HG03139 (cell line): Measurements from ENCODE around the gene SPRR1A.

Experiments used
- ATAC-seq: cut with Tn5 transposase; IDR thresholded peaks from one replicate; pipeline ENCODE4 v1.9.1; 2021; ENCODE audit not compliant: unreplicated experiment

Gene SPRR1A

GRCh38 chr1:152983743-152984142, at the start of gene SPRR1A:
Gene SPRR1A (plus strand): TSS chr1:152984081. CDS start chr1:152985231, 1,150 bp downstream.
- ATAC-seq: no peak

DNA sequence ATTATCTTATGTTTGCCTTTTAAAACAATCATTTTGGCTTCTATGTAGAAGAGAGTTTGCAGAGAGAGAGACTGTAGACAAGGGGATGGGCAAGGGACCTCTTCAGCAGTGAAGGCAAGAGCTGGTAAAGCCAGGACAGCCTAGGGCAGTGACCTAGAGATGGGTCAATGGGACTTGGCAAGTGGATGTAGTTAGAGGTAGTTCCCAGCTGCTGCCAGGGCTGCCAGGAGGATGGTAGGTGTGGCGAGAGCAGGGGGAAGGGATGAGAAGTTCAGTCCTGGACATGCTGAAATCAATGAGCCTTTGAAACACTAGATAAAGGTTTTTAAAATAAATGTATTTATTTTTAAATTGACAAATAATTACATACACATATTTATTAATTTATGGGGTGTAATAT, 43.3 kb upstream of the SPRR1A start:
- no peak for ATAC-seq

- no peak for ATAC-seq
Measured at GRCh38 chr1:152941037-152941711, 42.7 kb upstream of the SPRR1A start.

- ATAC-seq: no peak
Measured at GRCh38 chr1:152942161-152942560, 41.7 kb upstream of the SPRR1A start.

- ATAC-seq: no peak
Measured at GRCh38 chr1:152946248-152946647, 37.6 kb upstream of the SPRR1A start.

DNA sequence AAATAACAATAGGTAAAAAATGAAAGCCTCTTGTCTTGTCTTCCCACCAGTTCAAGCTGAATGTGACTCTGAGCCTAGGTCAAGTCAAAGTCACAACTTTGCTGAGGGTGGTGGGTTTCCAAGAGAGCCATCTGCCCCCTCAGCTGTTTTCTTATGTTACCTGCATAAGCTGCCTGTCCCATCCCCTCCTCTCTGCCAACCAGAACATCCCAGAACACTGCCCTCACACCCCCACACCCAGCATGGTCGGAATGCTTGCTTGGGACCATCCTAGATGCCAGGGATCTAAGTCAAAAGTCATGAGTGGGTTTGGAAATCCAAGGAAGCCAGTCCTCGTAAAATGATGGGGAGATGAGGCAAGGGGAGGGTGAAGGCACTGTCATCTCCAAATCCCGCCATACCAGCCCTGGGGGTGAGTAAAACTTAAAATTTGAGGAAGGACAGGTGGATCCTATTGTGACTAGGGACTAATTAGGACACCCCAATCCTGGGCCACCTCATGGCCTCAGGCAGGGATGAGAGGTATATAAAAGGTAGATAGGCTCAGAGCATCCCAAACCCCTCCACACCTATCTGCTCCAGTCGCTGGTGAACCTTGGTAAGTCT, 37.1 kb upstream of the SPRR1A start, which contains the start of gene SPRR5:
Gene SPRR5, plus strand, starts transcription at position 556 of the 606 bp plus-strand sequence. CDS start 1,349 bp downstream, outside the sequence.
- ATAC-seq: no peak

- no peak for ATAC-seq
Measured at GRCh38 chr1:152951711-152952110, 32.2 kb upstream of the SPRR1A start.

DNA sequence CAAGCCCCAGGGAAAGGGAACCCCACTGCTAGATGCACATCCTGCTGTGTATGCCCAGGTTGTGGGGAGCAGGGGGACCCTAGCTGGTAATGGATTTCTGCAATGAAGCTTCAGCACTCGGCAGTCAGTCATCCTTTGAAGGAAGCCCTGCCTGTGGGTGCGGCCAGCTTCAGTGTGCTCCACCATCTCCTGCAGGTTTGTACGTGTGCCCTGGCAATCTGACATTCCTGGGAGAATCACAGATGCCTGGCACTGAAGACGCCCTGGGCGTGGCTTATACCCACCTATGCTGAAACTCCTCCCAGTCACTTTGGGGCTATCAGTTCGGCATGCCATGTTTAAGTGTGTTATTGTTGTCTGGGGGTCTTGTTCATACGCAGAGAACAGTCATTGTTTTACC, 30.1 kb upstream of the SPRR1A start:
- no peak for ATAC-seq

DNA sequence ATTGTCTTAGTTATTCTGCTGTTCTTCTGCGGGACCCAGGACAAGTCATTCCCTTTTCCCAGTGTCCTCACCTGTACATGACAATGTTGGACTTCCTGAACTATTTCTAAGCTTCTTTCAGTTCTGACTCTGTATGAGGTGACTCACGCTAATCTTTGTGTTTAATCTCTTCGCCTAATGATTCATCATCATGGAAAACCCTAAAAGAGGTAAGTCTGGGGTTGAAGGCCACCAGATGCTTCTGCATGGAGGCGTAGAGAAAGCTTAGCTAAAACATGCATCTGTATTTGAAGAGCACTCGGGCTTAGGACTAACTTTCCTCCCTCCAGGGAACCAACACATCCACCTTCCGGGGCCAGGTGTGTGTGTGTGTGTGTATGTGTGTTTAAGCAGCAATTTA, 29.4 kb upstream of the SPRR1A start:
- ATAC-seq: no peak

DNA sequence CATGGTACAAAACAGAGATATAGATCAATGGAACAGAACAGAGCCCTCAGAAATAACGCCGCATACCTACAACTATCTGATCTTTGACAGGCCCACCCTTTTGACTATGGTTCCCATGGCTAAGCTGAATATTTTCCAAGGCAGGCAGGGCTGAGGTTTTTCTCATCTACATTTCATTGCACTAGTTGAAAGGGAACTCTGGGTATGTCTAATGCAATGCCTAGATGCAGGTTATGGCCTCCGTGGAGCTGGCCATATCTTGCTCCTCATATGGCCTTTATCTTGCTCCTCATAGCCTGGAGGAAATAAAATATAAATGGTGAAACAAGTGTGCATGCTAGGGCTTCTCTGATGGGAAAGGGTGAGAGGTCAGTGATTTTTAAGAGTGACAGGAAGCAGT, 26.3 kb upstream of the SPRR1A start:
- ATAC-seq: no peak

- ATAC-seq: no peak
Measured at GRCh38 chr1:152959273-152959672, 24.6 kb upstream of the SPRR1A start.

- no peak for ATAC-seq
Measured at GRCh38 chr1:152959801-152960451, 24.0 kb upstream of the SPRR1A start.

- ATAC-seq: no peak
Measured at GRCh38 chr1:152960452-152961044, 23.3 kb upstream of the SPRR1A start.

- ATAC-seq: no peak
Measured at GRCh38 chr1:152961226-152961891, 22.5 kb upstream of the SPRR1A start.

DNA sequence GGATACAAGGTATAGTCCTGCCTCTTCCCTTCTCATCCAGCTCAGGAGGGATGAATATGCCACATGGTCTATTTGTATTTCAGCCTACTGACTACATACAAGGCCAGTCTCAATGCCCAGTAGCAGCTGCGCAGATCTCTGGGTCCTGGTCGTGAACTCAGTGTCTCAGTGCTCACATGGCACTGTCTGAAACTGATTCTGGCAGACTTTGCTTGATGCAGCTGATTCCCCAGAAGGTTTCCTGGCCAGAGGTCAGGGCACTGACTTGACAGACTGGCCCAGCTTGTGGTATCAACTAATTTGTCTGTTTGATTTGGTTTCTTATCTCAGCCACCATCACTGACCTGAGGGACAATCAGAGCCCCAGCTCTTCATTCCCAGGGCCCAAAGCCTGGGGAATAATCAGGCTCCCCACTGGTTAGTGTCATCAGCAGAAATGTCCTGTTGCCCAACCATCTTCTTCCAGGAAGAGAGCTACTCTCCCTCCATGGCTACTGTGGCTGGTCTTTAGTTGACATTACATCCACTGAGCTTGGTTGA, 20.9 kb upstream of the SPRR1A start:
- no peak for ATAC-seq

GRCh38 chr1:152964536-152964935, 19.3 kb upstream of the SPRR1A start:
- ATAC-seq: no peak

- no peak for ATAC-seq
Measured at GRCh38 chr1:152965853-152966252, 18.0 kb upstream of the SPRR1A start.

- no peak for ATAC-seq
Measured at GRCh38 chr1:152967201-152967600, 16.7 kb upstream of the SPRR1A start.

- peak; percentile 70 for ATAC-seq
Measured at GRCh38 chr1:152968248-152968647, 15.6 kb upstream of the SPRR1A start.

GRCh38 chr1:152969036-152969435, 14.8 kb upstream of the SPRR1A start:
- ATAC-seq: no peak

- no peak for ATAC-seq
Measured at GRCh38 chr1:152970495-152970894, 13.4 kb upstream of the SPRR1A start, which contains the start of gene SPRR4. Gene SPRR4 (plus strand): TSS chr1:152970648. CDS start chr1:152971891, 1,243 bp downstream.
